GM19395 (cell line): ENCODE results near the gene TOR4A.

Experiments used
- ATAC-seq: cut with Tn5 transposase; IDR thresholded peaks from one replicate; pipeline ENCODE4 v1.9.1; 2021; ENCODE audit warnings: mild to moderate bottlenecking, moderate library complexity; ENCODE audit not compliant: unreplicated experiment

The TOR4A gene

GRCh38 chr9:137331929-137332328 lies 54.4 kb downstream of the TOR4A start:
- ATAC-seq = no peak
